Natural killer cell (primary cell): ENCODE measurements around the gene NRDE2. TPM values are rescaled to one million over a fixed set of nuclear protein-coding genes. Genes with fewer than 3 reads are reported as not detected.
A peak's percentile ranks its signal among the peaks of the same experiment; 100 is the strongest.

Source experiments
- ATAC-seq, 3 donors: fragments of 150-1000 bp in 2 of 3; fragments of 200-7000 bp in 1 of 3; cut with Tn5 transposase; 1 replicate in 1 of 3; 2 replicates in 2 of 3; pipeline ENCODE4 v1.10.0; 2021; ENCODE audit warnings: mild to moderate bottlenecking in 2 of 3, moderate library complexity in 2 of 3
- DNase-seq, 2 donors: peaks; one replicate each; pipeline versions ENCODE4 v3.0.0 to v3.0.0-alpha.2; 2013 to 2021; ENCODE audit warnings: mixed read lengths in 1 of 2
- H3K27ac ChIP-seq: one replicate; pipeline ENCODE4 v1.5.1; 2013; ENCODE audit warnings: mild to moderate bottlenecking, low read length
- H3K27me3 ChIP-seq: one replicate; pipeline ENCODE4 v1.6.1; 2013; ENCODE audit warnings: low read length; ENCODE audit not compliant: control insufficient read depth, insufficient read depth
- H3K36me3 ChIP-seq: one replicate; pipeline ENCODE4 v1.6.1; 2013; ENCODE audit warnings: low read length; ENCODE audit not compliant: control insufficient read depth, insufficient read depth
- H3K4me1 ChIP-seq: one replicate; pipeline ENCODE4 v1.6.1; 2013; ENCODE audit warnings: low read length; ENCODE audit not compliant: control insufficient read depth, insufficient read depth
- H3K4me3 ChIP-seq: one replicate; pipeline ENCODE4 v1.5.1; 2013; ENCODE audit warnings: low read length
- H3K9me3 ChIP-seq: one replicate; pipeline ENCODE4 v1.6.1; 2013; ENCODE audit warnings: low read length; ENCODE audit not compliant: control insufficient read depth, insufficient read depth
- H3K27ac Mint-ChIP-seq, 2 donors: one replicate each; pipeline ENCODE4 v1.8.0; 2022; ENCODE audit warnings: mild to moderate bottlenecking in 2 of 2, mixed read lengths in 2 of 2, moderate library complexity in 1 of 2
- H3K27me3 Mint-ChIP-seq, 2 donors: one replicate each; pipeline ENCODE4 v1.8.0; 2022; ENCODE audit warnings: low read depth in 2 of 2, mixed read lengths in 2 of 2
- H3K36me3 Mint-ChIP-seq: one replicate; pipeline ENCODE4 v1.8.0; 2022; ENCODE audit warnings: mixed read lengths
- H3K4me1 Mint-ChIP-seq, 2 donors: one replicate each; pipeline ENCODE4 v1.8.0; 2022; ENCODE audit warnings: mixed read lengths in 2 of 2
- H3K4me3 Mint-ChIP-seq: one replicate; pipeline ENCODE4 v1.8.0; 2022; ENCODE audit warnings: mild to moderate bottlenecking, moderate library complexity, mixed read lengths
- H3K9me3 Mint-ChIP-seq, 2 donors: one replicate each; pipeline ENCODE4 v1.8.0; 2022; ENCODE audit warnings: mixed read lengths in 2 of 2
- CTCF ChIP-seq: fragments of 200-600 bp; IDR thresholded peaks from one replicate; pipeline ENCODE4 v1.8.0; 2022; ENCODE audit warnings: antibody characterized with exemption
- WGBS: methylation state at CpG from one replicate; pipeline ENCODE4 v1.1.7; 2013; ENCODE audit warnings: missing lambda C conversion rate; ENCODE audit not compliant: insufficient coverage; 5-methylcytosine and 5-hydroxymethylcytosine counted together
- intact Hi-C: fragments of 100-400 bp; cut with micrococcal nuclease; formaldehyde crosslinking; loops from one replicate; pipeline ENCODE4 v1.14.2; 2022
- total RNA-seq, 4 donors: library from RNA; stranded (reverse); fragments of 120-200 nt in 1 of 4; gene quantifications; one replicate each; pipeline versions ENCODE4 v1.2.3 to v1.2.4, GENCODE V29; 2013 to 2022

The NRDE2 gene
- total RNA-seq, 3 donors from 2014 or later (not counting 1 experiment from before 2014, with no cell fraction given) = 32.6 to 46.3 (median 40.7) TPM

GRCh38 chr14:90263748-90264449 lies 67.8 kb downstream of the NRDE2 start:
- peaks cover 21% of the 10 kb centered on the region for H3K36me3 Mint-ChIP-seq
- no peak for TF ChIP-seq CTCF
- no peak overlapping the region for H3K4me3 Mint-ChIP-seq
- intact Hi-C loops = no loop called here
- DNase-seq = peak in 1 of 2 donors; percentile 60
- no peak overlapping the region for H3K27ac Mint-ChIP-seq
- peaks cover 75% of the 10 kb centered on the region for H3K36me3 ChIP-seq
- no peak overlapping the region for H3K27ac ChIP-seq
- no peaks in the 10 kb centered on the region for H3K9me3 ChIP-seq
- no peaks in the 10 kb centered on the region for H3K4me1 ChIP-seq
- no peaks in the 10 kb centered on the region for H3K27me3 Mint-ChIP-seq
- no peak overlapping the region for H3K4me3 ChIP-seq
- 78% methylated on average over 7 of the region's 8 CpGs for WGBS
- H3K9me3 Mint-ChIP-seq = no peaks in the 10 kb centered on the region
- H3K4me1 Mint-ChIP-seq = peaks cover under 1 to 6% of the 10 kb centered on the region in 2 donors
- H3K27me3 ChIP-seq = no peaks in the 10 kb centered on the region
- ATAC-seq = no peak

- H3K4me1 ChIP-seq = peaks cover 6% of the 10 kb centered on the region
- H3K9me3 Mint-ChIP-seq = no peaks in the 10 kb centered on the region
- H3K27me3 ChIP-seq = peaks cover 2% of the 10 kb centered on the region
- peaks cover 32 to 33% of the 10 kb centered on the region in 2 donors for H3K4me1 Mint-ChIP-seq
- peaks cover 14 to 17% of the 10 kb centered on the region in 2 donors for H3K27me3 Mint-ChIP-seq
- peaks cover 14% of the 10 kb centered on the region for H3K36me3 ChIP-seq
- peaks cover 9% of the 10 kb centered on the region for H3K36me3 Mint-ChIP-seq
- no peak for TF ChIP-seq CTCF
- intact Hi-C loops = loop anchor here (1.0 to 2.0 kb wide), 2 partner anchors 126 to 302 kb away; partner anchors contain the start of gene EFCAB11
- peak; percentile 82 to 90 for DNase-seq
- peak within 1 kb of the TSS; percentile 71 for H3K27ac ChIP-seq
- under 1% methylated on average over 51 of the region's 55 CpGs for WGBS
- no peaks in the 10 kb centered on the region for H3K9me3 ChIP-seq
- H3K4me3 Mint-ChIP-seq = peak within 1 kb of the TSS; percentile 99
- peak within 1 kb of the TSS; percentile 89 for H3K4me3 ChIP-seq
- peak within 1 kb of the TSS; percentile 94 to 98 for H3K27ac Mint-ChIP-seq
- peak; percentile 94 to 99 (median 95) for ATAC-seq
Observed at GRCh38 chr14:90256354-90257131, 75.2 kb downstream of the NRDE2 start, which contains the start of gene PSMC1. Gene PSMC1, plus strand, starts transcription at chr14:90256553. Its CDS starts 45 bp downstream, at chr14:90256598.

- Mint-ChIP-seq H3K36me3 (peaks cover 2% of the 10 kb centered on the region), H3K9me3 (no peaks in the 10 kb centered on the region), H3K4me1 (peaks cover 32 to 33% of the 10 kb centered on the region in 2 donors), H3K27me3 (peaks cover 14 to 20% of the 10 kb centered on the region in 2 donors), H3K4me3 (peak overlapping the region; percentile 99), H3K27ac (peak overlapping the region; percentile 94 to 98)
- intact Hi-C loops = loop anchor here (1.0 to 2.0 kb wide), 2 partner anchors 127 to 302 kb away; partner anchors contain the start of gene EFCAB11
- peak in 1 of 2 donors; percentile 18 for DNase-seq
- no peaks in the 10 kb centered on the region for H3K9me3 ChIP-seq
- H3K27ac ChIP-seq = no peak overlapping the region
- TF ChIP-seq CTCF = no peak
- peak overlapping the region; percentile 89 for H3K4me3 ChIP-seq
- peaks cover 6% of the 10 kb centered on the region for H3K4me1 ChIP-seq
- H3K36me3 ChIP-seq = peaks cover 8% of the 10 kb centered on the region
- peaks cover 2% of the 10 kb centered on the region for H3K27me3 ChIP-seq
- ATAC-seq = no peak
- no CpG with 5 or more reads among the region's 1 CpG for WGBS
Observed at GRCh38 chr14:90255871-90256270, 75.9 kb downstream of the NRDE2 start.
